ENCODE measurements around the gene CPAMD8. TPM values are rescaled to one million over a fixed set of nuclear protein-coding genes. Genes with fewer than 3 reads are reported as not detected.

Gene CPAMD8
- total RNA-seq, 2 donors from 2014 or later = 5.5 to 21.4 TPM

DNA sequence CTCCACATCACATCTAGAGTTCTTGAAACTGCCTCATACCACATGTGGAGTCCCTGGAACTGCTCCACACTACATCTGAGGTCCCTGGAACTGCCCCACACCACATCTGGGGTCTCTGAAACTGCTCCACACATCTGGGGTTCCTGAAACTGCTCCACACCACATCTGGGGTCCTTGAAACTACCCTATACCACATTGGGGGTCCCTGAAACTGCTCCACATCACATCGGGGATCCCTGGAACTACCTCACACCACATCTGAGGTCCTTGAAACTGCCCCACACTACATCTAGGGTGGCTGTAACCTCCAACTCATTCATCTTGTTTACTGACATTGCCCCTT, 104.0 kb downstream of the CPAMD8 start:
- peaks cover 0 to 12% of the 10 kb centered on the region in 2 donors for H3K9me3 ChIP-seq
- no peaks in the 10 kb centered on the region for H3K36me3 ChIP-seq
- H3K27me3 ChIP-seq = no peaks in the 10 kb centered on the region
- H3K27ac ChIP-seq = no peak overlapping the region
- DNase-seq (ENCODE audit: low spot score) = no peak
- no peak overlapping the region for H3K4me3 ChIP-seq
- no peaks in the 10 kb centered on the region for H3K4me1 ChIP-seq
- no peak for TF ChIP-seq CTCF (IDR thresholded peaks at IDR 0.05)

DNA sequence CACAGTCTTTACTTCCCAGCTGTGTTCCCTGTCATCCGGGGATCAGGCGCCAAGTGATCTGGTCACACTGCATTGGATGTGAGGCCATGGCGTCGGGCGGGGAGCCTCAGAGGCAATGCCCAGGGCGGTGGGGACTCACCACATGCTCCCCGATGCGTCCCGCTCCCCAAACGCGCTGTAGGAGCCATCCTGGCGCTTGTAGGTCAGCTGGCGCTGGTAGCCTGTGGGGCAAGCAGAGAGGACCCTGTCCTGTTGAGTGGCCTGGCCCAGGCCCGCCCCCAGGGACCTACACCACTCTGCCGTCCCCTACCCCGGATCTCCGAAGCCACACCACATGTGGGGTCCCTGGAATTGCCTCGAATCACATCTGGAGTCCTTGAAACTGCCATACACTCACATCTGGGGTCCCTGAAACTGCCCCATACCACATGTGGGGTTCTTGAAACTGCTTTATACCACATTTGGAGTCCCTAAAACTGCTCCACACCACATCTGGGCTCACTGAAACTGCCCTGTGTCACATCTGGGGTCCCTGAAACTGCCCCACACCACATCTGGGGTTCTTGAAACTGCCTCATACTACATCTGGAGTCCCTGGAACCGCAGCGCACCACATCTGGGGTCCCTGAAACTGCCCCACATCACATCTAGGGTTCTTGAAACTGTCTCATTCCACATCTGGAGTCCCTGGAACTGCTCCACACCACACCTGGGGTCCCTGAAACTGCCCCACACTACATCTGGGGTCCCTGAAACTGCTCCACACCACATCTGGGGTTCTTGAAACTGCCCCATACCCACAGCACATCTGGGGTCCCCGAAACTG, 104.6 kb downstream of the CPAMD8 start:
- TF ChIP-seq CTCF (IDR thresholded peaks at IDR 0.05) = no peak
- H3K27me3 ChIP-seq = no peaks in the 10 kb centered on the region
- peaks cover 0 to 12% of the 10 kb centered on the region in 2 donors for H3K9me3 ChIP-seq
- DNase-seq (ENCODE audit: low spot score) = no peak
- no peak overlapping the region for H3K27ac ChIP-seq
- no peak overlapping the region for H3K4me3 ChIP-seq
- no peaks in the 10 kb centered on the region for H3K36me3 ChIP-seq
- H3K4me1 ChIP-seq = no peaks in the 10 kb centered on the region

DNA sequence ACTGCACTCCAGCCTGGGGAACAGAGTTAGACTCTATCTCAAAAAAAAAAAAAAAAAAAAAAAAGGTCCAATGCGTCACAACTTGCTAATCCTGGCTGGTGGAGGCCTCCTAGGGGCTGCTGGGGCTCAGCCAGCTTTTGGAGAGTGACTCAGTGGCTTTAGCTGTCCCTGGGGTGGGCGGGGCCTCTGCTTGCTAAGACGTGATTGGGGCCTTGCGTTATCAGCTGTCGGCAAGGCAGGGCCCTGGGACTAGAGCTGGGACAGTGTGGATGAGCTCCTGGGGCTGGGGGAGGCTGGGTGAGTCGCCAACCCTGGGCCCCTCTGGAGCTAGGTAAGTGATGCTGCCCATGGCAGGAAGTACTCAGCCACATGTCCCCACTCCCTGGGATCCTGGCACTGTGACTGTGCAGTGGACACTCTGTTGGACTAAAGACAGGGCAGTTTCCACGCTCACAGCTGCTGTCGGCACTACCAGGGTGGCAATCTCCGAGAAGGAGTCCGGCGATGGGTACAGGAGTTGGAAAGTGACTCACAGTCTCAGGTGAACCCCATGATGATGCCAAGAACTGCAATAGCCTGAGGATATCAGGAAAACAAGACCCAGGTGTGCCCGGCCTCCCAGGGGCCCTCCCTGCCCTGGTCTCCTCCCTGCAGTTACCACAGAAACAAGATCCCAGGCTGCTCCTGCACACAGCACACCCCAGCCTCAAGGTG, 105.6 kb downstream of the CPAMD8 start:
- Histone ChIP-seq H3K36me3 (no peaks in the 10 kb centered on the region), H3K27me3 (no peaks in the 10 kb centered on the region), H3K4me3 (no peak overlapping the region), H3K27ac (no peak overlapping the region), H3K9me3 (peaks cover 0 to 12% of the 10 kb centered on the region in 2 donors), H3K4me1 (no peaks in the 10 kb centered on the region)
- no peak for DNase-seq (ENCODE audit: low spot score)
- no peak for TF ChIP-seq CTCF (IDR thresholded peaks at IDR 0.05)

DNA sequence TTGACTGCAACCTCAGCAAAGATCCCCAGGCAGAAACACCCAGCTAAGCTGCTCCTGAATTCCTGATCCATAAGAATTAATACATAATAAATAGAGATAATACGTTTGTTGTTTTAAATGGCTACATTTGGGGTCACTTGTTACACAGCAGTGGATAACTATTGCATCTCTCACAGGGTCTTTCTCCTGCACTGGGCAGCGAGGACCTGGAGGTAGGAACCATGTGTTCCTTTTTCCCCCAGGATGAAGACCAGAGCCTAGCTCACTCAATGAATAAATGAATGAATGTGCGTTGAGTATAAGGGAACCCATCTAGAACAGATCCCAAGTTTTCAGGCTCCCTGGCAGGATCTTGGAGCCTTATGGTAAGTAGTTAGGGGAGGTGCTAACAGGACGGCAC, 107.1 kb downstream of the CPAMD8 start:
- Histone ChIP-seq H3K27me3 (no peaks in the 10 kb centered on the region), H3K36me3 (no peaks in the 10 kb centered on the region), H3K27ac (no peak overlapping the region), H3K4me3 (no peak overlapping the region), H3K9me3 (peaks cover 0 to 25% of the 10 kb centered on the region in 2 donors), H3K4me1 (no peaks in the 10 kb centered on the region)
- DNase-seq (ENCODE audit: low spot score) = no peak
- TF ChIP-seq CTCF (IDR thresholded peaks at IDR 0.05) = no peak

- Histone ChIP-seq H3K27ac (no peak overlapping the region), H3K9me3 (peaks cover 0 to 43% of the 10 kb centered on the region in 2 donors), H3K27me3 (no peaks in the 10 kb centered on the region), H3K4me3 (no peak overlapping the region), H3K36me3 (no peaks in the 10 kb centered on the region), H3K4me1 (no peaks in the 10 kb centered on the region)
- no peak for DNase-seq (ENCODE audit: low spot score)
- no peak for TF ChIP-seq CTCF (IDR thresholded peaks at IDR 0.05)
Measured at GRCh38 chr19:16917401-16917800, 109.2 kb downstream of the CPAMD8 start.

All from right atrium auricular region (tissue), 2 donors.